HG02852 (cell line): Measurements from ENCODE around the gene FOXO1.
"Not testable (repeated sequence)": the region's sequence is repeated elsewhere in the genome, so short reads cannot be mapped to it uniquely, and the experiment has no call there.

ENCODE experiments used
- ATAC-seq: cut with Tn5 transposase; IDR thresholded peaks from one replicate; pipeline ENCODE4 v1.9.1; 2021; ENCODE audit warnings: mild to moderate bottlenecking, moderate library complexity; ENCODE audit not compliant: unreplicated experiment

FOXO1 gene

DNA sequence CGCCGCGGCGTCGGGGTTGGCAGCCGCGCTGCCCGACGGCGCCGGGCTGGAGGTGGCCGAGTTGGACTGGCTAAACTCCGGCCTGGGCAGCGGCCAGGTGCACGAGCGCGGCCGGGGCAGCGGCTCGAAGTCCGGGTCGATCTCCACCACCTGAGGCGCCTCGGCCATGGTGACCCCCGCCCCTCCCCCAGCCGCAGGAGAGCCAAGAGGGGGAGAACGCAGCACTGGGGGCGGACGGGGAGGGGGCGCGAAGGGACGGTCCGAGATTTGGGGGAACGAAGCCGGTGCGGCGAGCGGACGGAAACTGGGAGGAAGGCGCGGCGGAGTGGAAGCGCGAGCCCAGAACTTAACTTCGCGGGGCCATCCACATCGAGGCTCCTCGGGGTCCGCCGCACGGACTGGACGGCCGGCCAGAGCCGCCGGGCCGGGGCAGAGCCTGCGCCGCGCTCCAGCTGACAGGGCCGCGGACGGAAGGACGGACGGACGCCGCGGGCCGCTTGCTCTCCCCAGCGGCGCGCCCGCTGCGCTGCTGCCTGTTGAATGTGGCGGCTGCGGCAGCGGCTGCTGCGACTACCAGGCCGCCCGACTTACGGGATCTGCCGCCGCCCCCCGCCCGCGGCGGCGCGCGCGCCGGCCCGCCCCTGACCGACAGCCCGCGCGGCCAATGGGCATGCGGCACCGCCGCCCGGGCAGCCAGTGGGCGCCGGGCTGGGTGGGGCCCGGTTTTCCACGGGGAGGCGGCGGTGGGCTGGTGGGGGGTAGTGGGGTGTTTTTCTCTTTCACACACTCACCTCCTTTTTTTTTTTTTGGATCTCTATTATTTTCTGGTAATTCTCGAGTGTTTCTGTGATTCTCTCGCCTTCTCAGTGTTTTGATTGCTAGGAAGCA, at the start of gene FOXO1:
Gene FOXO1, minus strand, starts transcription at position 597 of the 888 bp plus-strand sequence. Its CDS starts 429 bp downstream, at position 168.
- peak; percentile 60 for ATAC-seq

DNA sequence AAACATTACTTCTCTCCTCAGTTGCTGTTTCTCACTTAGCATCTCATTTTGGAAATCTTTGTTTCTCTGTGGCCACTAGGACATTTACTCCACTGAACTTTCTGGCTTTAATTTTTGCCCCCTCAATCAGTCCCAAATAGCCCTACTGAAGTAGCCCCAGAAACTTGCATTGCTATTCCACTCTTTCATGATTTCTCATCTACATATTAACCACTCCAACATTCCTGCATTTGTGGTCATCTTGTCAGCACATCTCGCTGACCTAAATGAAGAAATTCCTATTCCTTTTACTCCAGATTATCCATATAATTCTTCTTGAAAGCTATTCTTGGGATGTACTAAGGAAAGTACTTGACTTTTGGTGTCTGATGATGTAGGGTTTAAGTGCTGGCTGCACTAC, 48.0 kb upstream of the FOXO1 start:
- ATAC-seq = not testable (repeated sequence)

DNA sequence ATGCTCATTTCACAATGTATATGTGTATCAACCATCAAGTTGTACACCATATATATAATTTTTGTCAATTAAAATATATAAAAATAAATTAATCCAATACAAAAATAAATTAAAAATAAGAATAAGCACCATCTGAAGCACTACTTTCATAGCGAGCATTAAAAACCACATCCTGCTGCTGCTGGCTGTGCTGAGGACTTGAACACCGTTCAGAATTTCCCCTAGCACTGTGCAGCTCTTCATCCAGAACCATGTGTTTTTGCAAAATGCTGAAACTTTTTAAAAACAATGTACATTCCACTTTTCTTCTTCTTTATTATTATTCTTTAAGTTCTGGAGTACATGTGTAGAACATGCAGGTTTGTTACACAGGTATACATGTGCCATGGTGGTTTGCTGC, 40.0 kb upstream of the FOXO1 start:
- ATAC-seq = no peak

DNA sequence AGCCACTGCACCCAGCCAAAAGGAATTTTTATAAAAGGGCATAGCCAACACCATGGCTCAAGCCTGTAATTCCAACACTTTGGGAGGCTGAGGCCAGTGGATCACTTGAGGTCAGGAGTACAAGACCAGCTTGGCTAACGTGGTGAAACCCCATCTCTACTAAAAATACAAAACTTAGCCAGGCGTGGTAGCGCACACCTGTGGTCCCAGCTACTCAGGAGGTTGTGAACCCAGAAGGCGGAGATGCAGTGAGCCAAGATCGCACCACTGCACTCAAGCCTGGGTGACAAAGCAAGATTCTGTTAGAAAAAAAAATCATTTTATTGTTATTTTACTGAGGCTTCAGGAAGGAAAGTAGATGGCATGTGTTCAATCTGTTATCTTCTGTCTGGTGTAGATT, 31.3 kb upstream of the FOXO1 start:
- ATAC-seq = peak; percentile 73

DNA sequence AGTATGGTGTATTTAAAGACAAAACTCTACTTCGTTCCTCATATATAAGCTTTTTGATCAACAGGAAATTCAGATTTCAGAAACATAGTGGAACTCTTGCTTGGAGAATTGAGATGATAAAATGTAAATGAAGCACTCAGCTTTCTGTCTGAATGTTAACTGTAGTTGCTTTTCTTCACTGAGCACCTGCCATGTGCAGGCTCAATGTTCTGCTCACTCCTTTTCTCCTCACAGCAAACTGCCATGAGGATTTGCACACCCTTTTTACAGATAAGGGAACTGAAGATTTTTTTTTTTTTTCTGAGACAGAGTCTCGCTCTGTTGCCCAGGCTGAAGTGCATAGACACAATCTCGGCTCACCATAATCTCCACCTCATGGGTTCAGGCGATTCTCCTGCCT, 28.0 kb upstream of the FOXO1 start:
- ATAC-seq = no peak

DNA sequence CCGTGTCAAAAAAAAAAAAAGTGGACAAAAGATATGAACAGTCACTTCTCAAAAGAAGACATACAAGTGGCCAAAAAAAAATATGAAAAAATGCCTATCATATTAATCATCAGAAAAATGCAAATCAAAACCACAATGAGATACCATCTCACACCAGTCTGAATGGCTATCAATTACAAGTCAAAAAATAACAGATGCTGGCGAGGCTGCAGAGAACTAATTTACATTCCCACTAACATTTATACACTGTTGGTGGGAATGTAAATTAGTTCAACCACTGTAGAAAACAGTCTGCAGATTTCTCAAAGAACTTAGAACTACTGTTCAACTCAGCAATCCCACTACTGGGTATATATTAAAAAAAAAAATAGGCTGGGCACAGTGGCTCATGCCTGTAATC, 26.5 kb upstream of the FOXO1 start:
- peak; percentile 61 for ATAC-seq

DNA sequence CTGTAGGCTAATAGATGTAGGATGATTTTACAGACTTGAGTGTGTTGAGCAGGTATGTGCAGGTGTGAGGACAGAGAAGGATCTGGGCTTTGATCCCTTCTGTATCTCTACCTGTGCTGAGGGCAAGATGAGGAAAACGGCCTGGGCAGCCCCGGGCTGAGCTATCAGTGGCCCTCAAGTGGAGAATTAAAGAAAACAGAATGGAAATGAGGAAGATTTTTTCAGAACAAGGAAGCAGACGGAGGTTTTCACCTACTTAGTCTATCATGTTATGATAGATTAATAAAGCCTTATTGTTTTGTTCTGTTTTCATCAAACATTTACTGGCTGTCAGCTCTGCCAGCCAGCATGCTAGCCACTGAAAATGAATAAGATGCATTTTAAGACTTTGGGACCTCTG, 22.3 kb upstream of the FOXO1 start:
- ATAC-seq = no peak

DNA sequence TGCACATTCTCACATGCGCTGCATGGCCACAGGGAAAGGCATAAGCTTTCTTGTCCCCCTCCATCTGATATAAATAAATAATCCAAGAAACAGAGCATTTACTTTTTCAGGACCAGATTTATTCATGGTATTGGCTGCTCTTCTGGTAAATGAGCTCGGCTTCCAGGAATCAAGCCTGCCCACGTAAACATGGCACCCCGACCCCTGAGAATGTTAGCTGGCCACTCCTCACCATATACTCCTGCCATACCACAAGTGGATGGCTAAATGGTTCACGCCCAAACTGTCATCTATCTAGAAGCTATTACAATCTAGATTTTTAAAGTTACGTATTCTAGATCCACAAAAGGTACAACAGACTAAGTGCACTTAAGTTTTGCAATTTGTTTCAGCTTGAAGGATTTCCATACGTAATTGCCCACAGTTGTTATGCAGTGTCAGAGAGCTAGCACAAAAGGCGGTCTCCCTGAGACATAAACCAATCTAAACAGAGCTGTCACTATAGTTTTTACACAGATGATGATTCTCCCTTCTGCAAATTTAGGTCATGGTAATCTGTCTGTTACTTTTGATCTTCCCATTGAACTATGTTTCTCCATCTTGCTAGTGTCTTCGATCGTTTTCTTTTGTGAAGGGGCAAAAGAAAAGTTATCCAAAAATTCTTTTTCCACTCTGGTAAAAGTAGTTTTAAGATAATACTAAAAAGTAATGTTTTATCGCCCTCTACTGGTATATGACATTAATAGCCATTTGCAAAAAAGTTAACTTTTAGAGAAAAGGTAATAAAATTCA, 16.2 kb upstream of the FOXO1 start:
- ATAC-seq = no peak

DNA sequence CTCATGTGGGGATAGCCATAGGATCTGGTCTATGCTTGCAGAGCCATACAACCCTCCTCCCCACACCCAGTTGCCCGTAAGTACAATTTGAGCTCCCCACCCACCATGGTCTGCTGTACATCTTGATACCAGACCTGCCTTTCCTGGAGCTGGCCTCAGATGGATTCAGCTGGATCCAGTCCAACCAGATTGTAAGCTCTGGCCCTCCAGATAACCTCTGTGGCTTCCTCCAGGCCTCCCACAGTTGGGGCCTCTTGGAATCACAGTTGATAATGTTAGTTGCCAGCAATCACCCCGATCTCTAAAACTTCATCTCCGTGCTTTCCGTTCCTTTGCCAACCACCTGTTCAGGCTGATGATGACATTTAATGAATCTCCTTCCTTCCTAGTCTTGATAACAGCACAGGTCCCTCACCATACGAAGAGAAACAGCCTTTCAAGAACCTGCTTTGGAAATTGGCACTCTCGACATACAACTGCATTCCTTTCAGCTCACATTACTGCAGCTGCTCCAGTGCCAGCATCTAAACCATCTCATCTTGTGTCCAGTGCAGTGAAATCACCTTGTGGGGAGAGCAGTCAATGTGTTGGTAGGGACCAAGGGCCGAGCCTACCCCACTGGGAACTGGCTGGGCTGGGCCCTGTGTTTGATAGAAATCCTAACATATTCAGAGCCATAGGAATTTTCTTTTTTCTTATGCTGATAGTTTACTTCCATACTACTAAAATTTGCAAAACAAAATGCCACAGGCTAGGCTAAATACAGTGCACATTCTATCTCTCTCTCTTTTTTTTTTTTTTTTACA, 15.1 kb upstream of the FOXO1 start:
- no peak for ATAC-seq

DNA sequence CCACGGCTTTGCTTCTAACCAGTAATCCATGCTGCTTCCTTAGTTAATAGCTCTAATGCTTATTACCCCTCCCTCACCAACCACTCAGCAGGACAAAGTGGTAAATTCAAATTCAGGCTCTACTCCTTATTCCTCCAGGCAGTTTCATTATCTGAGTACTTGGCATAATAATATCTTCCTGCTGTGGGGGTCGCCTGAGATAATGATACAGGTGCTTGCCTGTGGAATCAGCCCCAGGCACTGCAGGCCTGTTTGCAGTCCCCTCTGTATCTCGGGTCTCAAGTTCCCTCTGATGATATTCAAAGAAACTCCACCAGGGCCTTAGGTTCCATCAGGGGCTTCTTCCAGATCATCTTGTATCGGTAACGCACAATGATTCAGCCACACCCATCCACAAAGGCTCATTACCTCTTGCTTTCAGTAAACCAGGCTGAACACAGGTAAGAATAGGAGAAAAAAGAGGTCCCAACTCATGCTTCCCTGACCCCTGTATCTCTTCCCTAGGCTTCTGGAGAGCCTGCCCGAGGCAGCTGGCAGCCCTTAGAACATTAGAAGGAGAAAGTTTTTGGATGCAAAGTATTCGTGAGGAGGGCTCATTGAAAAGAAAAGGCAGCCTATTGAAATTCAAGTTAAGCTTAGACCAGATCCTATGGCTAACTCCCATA, 14.3 kb upstream of the FOXO1 start:
- ATAC-seq = no peak

DNA sequence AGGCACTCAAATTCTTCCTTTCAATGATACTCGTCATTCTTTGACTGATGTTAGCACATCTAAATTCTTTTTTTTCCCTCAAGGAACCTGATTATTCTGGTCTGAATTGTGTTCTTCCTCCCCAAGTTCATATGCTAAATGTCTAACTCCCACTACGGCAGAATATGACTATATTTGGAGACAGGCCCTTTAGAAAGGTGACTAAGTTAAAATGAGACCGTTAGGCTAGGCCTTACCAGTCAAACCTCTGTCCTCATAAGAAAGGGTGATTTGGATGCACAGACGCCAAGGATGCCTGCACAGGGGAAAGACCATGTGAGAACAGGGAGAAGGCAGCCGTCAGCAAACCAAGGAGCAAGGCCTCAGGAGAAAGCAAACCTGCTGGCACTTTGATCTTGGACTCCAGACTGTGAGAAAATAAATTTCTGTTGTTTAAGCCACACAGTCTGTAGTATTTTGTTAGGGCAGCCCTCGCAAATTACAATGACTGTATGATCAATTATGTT, 13.1 kb upstream of the FOXO1 start:
- no peak for ATAC-seq

DNA sequence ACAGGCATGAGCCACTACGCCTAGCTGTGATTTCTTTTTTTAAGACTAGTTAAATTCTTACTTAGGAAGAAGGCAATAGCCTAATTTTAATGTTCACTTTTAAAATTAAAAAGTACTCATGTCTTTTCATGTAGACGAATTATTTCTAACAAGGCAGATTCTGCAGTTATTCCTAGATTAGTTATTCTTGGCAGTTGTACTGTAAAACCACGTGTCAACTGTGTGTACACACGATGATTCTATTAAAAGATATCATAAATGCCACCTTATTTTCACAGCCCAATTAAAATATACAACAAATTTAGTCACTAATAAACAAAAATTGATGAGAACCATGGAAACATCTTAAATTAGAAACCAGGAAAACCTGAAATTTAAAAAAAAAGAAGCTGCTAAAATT, 10.6 kb upstream of the FOXO1 start:
- ATAC-seq = no peak

DNA sequence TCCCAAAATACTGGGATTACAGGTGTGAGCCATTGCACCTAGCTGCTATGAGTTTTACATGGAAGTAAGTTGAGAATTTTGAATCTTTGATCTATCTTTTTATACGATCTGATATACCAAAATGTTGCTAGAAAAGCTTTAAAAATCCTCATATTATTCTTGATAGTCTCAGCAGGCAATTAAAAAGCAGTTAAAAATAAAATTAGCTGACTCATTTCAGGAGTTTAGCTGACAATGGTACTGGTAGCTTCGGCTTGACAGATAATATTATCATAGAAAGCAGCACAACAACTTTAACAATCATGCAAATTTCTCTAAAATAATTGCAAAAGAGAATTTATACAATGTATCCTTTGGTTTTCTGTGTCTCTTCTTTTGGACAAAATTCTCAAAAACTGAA, 9.6 kb upstream of the FOXO1 start:
- ATAC-seq = no peak

DNA sequence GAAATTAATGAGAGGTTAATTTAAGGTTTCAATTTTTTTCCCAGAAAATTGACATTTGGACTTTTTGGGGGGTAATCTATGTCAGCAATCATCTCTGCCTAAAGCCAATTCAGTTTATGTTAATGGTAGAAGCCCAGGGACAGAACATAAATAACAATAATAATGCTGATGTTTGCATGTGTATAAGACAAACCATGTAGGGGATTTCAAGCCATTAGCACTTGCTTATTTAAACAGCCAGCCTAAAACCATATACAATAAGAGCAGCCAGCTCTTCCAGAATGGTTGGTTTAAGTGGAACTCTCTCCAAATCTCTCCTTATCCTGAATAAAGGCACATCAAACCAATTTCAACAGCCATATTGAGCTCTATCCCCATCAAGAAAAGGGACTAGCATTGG, 7.0 kb upstream of the FOXO1 start:
- ATAC-seq = no peak

DNA sequence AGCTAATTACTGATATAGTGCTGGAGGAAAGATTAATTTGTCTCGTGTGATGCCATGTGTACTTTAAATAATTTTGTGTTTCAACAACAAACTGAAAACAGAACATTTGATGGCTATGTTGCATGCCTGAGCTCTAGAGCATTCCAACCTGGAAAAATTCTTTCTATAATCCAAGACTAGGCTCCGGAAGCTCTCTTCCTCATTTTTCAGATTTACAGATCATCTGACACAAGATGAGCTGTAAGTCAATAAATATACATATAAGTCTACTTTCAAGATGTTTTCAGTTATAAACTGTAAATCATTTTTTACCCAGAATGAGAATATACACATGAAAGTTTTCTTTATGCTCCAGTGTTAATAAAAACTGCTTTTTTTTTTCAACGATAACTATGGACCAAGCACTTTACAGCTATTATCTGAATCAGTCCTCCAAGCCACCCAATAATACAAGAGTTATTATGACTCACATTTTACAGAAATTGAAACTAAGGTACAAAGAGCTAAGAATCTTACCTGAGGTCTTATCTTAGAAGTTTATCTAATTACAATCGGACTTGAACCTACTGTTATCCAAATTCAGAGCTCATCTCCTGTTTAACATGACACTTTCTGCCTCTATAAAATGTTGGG, 6.4 kb upstream of the FOXO1 start:
- no peak for ATAC-seq

DNA sequence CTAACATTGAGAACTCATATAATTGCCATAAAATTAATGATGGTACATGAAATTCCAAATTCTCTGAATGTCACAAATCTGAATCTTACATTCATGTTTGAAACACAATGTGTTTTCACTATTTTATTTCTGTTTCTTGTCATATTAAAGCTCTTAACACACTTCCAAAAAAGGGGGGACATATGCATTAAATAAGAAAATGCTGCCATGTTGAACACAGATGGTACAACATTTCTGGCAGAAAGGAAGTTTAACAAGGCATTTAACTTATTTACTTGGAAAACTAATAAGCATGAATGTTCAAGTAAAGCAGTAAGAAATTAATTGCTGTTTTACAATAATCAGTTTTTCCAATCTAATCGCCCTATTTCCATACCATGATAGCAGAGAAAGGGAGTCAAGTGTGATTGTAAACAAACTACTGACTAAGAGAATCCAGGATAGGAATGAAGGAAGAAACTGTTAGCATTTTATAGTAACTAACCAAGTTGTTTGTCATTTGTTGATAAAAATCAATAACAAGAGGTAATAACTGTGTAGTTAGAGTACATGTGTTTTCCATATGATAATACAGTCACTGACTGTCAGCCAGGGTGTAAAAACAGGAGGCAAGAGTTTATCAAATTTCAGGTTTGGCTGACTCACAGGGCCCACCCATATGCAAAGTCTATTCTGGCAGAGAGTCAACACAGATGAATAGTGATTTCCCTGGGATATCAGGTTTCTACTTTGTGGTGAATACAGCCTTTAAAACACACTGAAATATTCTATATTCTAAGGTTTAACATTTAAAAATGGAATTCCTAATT, 5.7 kb upstream of the FOXO1 start:
- ATAC-seq = no peak

DNA sequence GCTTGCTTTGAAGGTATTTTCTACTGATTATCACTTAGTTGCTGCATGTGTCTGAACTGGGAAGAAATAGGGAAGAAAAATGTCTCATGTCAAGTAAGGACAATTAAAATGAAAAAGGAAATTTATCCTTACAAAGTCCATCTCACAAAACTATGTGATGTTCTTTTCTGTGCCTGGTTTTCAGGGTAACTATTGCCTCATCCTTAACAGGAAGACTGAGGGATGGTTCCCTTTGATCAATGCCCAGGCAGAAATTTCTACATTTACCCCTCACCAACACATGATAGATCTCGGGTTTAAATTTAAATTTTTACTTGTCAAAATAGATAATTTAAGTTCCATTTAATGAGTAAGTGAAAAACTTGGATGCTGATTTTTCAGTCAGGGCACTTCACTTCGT, 3.9 kb upstream of the FOXO1 start:
- ATAC-seq = no peak

DNA sequence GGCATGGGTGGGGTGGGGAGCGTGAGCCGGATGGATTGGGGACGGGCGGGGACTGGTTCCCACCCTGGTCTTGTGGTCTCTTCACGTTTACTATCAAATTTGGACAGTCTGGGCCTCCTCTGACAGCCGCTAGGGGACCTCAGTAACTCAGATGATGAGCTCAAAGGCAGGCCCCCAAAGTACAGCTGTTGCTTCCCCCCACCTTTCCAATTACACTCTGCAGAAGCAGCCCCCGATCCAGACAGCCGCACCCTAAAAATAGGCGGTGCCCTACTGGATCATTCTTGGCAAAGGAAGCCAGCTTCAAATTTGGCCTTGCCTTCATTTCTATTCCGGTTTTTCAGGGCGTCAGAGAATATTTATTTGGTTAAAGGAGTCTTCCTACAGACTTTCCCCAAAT, 1.9 kb upstream of the FOXO1 start:
- no peak for ATAC-seq

DNA sequence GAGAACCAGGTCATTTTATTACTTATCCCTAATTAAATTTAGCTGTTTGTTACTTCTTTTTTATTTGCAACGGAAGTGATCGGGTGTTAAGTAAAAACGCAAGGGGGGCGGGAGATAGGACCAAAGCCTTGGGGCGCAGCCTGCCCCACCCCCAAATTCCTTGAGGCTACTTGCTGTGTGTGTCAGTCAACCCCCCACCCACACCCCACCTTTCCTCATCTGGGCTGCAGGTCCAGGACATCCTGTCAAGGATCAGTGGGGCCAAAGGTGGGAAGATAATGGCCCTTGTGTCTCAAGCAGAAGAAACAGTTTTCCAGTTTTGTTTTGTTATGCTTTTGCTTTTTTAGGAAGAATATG, 1.2 kb upstream of the FOXO1 start:
- no peak for ATAC-seq
